ENCODE data around the gene ATG16L1. TPM values are rescaled to one million over a fixed set of nuclear protein-coding genes. Genes with fewer than 3 reads are reported as not detected.

ATG16L1 gene
- polyA plus RNA-seq, 1 donor (not counting 4 experiments of a cell fraction or from before 2014, with no cell fraction given), result 38.5 TPM

DNA sequence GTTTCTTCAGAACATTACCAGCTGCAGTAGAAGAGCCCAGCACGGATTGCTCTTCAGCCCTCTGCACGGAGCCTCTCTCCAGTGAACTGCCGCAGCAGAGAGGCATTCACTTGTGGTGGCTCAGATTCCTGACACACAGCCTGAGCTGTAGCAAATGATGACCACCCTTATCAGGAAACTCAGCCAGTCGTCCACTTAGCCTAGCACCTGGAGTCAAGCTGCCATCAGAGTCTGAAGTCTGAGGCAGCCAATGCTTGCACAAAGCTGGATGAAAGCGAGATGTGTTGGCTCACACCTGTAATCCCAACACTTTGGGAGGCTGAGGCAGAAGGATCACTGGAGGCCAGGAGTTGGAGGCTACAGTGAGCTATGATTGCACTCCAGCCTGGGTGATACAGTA is 44.4 kb downstream of the ATG16L1 start:
- DNase-seq (ENCODE audit: low read depth, low spot score) (no peak), FAIRE-seq (no peak)
- no peak overlapping the region for H3K4me3 ChIP-seq (ENCODE audit: control insufficient read depth in 2 of 3, extremely low read depth in 1 of 3, insufficient read depth in 2 of 3, low read depth in 1 of 3, low read length in 3 of 3)
- TF ChIP-seq, protein P1, sequence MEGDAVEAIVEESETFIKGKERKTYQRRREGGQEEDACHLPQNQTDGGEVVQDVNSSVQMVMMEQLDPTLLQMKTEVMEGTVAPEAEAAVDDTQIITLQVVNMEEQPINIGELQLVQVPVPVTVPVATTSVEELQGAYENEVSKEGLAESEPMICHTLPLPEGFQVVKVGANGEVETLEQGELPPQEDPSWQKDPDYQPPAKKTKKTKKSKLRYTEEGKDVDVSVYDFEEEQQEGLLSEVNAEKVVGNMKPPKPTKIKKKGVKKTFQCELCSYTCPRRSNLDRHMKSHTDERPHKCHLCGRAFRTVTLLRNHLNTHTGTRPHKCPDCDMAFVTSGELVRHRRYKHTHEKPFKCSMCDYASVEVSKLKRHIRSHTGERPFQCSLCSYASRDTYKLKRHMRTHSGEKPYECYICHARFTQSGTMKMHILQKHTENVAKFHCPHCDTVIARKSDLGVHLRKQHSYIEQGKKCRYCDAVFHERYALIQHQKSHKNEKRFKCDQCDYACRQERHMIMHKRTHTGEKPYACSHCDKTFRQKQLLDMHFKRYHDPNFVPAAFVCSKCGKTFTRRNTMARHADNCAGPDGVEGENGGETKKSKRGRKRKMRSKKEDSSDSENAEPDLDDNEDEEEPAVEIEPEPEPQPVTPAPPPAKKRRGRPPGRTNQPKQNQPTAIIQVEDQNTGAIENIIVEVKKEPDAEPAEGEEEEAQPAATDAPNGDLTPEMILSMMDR (optimal IDR thresholded peaks at IDR 0.05 in 1 of 3, IDR thresholded peaks at IDR 0.05 in 1 of 3, conservative IDR thresholded peaks at IDR 0.05 in 1 of 3; ENCODE audit: extremely low read depth in 1 of 3, insufficient read depth in 2 of 3, low read length in 3 of 3), result no peak
- TF ChIP-seq EZH2 (IDR thresholded peaks at IDR 0.05; ENCODE audit: low read length), result no peak
- no peaks in the 10 kb centered on the region for H4K20me1 ChIP-seq (ENCODE audit: control insufficient read depth, extremely low read depth, insufficient read depth, low read length)
- H3K27ac ChIP-seq (ENCODE audit: control insufficient read depth, insufficient read depth, low read length), result no peak overlapping the region
- no peaks in the 10 kb centered on the region for H3K79me2 ChIP-seq (ENCODE audit: control insufficient read depth, insufficient read depth, low read length)
- no peaks in the 10 kb centered on the region for H3K9me1 ChIP-seq (ENCODE audit: control insufficient read depth, extremely low read depth, insufficient read depth, low read length)
- no peak overlapping the region for H3K9ac ChIP-seq (ENCODE audit: control insufficient read depth, extremely low read depth, insufficient read depth, low read length)
- dilution Hi-C loops (cut with MboI; ENCODE audit: extremely low pct_ligation_motif_present, low sequenced_read_pairs), result no loop called here
- H3K4me2 ChIP-seq (ENCODE audit: control insufficient read depth, extremely low read depth, insufficient read depth, low read depth, low read length), result no peak overlapping the region
- H3K4me1 ChIP-seq (ENCODE audit: control insufficient read depth, extremely low read depth, insufficient read depth, low read length), result no peaks in the 10 kb centered on the region
- H3K36me3 ChIP-seq (ENCODE audit: control insufficient read depth in 2 of 2, extremely low read depth in 1 of 2, insufficient read depth in 2 of 2, low read length in 2 of 2), result peaks cover 24 to 28% of the 10 kb centered on the region in 2 experiments
- H2AFZ ChIP-seq (ENCODE audit: control insufficient read depth, low read length), result no peak overlapping the region
- H3K9me3 ChIP-seq (ENCODE audit: control insufficient read depth, low read depth, low read length), result no peaks in the 10 kb centered on the region
- no peaks in the 10 kb centered on the region for H3K27me3 ChIP-seq (ENCODE audit: control insufficient read depth, extremely low read depth, insufficient read depth, low read length)

DNA sequence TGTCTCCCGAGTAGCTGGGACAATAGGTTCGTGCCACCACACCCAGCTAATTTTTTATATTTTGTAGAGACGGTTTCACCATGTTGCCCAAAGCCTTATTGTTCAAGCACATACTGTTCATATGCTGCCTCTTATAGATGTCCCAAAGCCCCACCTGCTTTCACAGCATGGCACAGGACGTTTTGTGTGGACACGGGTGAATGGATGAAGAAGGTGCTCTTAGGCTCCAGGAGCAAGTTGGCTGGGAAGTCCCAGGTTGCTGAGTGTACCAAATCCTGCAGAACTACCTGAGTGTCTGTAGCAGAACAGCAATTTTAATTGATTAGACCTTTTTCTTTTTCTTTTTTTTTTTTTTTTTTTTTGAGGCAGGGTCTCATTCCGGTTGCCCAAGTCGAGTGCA is 45.6 kb downstream of the ATG16L1 start:
- TF ChIP-seq EZH2 (IDR thresholded peaks at IDR 0.05; ENCODE audit: low read length), result no peak
- TF ChIP-seq, protein P1 (optimal IDR thresholded peaks at IDR 0.05 in 1 of 3, IDR thresholded peaks at IDR 0.05 in 1 of 3, conservative IDR thresholded peaks at IDR 0.05 in 1 of 3; ENCODE audit: extremely low read depth in 1 of 3, insufficient read depth in 2 of 3, low read length in 3 of 3), result no peak
- dilution Hi-C loops (cut with MboI; ENCODE audit: extremely low pct_ligation_motif_present, low sequenced_read_pairs), result no loop called here

More for the DNA sequence above, 45.6 kb downstream of the ATG16L1 start:
- no peaks in the 10 kb centered on the region for H3K9me3 ChIP-seq (ENCODE audit: control insufficient read depth, low read depth, low read length)
- H3K9ac ChIP-seq (ENCODE audit: control insufficient read depth, extremely low read depth, insufficient read depth, low read length), result no peak overlapping the region
- H4K20me1 ChIP-seq (ENCODE audit: control insufficient read depth, extremely low read depth, insufficient read depth, low read length), result no peaks in the 10 kb centered on the region
- H3K27ac ChIP-seq (ENCODE audit: control insufficient read depth, insufficient read depth, low read length), result no peak overlapping the region
- FAIRE-seq, result no peak
- no peaks in the 10 kb centered on the region for H3K27me3 ChIP-seq (ENCODE audit: control insufficient read depth, extremely low read depth, insufficient read depth, low read length)
- no peak for DNase-seq (ENCODE audit: low read depth, low spot score)
- H3K9me1 ChIP-seq (ENCODE audit: control insufficient read depth, extremely low read depth, insufficient read depth, low read length), result no peaks in the 10 kb centered on the region
- peaks cover 14 to 17% of the 10 kb centered on the region in 2 experiments for H3K36me3 ChIP-seq (ENCODE audit: control insufficient read depth in 2 of 2, extremely low read depth in 1 of 2, insufficient read depth in 2 of 2, low read length in 2 of 2)
- H3K4me2 ChIP-seq (ENCODE audit: control insufficient read depth, extremely low read depth, insufficient read depth, low read depth, low read length), result no peak overlapping the region
- H3K79me2 ChIP-seq (ENCODE audit: control insufficient read depth, insufficient read depth, low read length), result no peaks in the 10 kb centered on the region
- no peaks in the 10 kb centered on the region for H3K4me1 ChIP-seq (ENCODE audit: control insufficient read depth, extremely low read depth, insufficient read depth, low read length)
- H2AFZ ChIP-seq (ENCODE audit: control insufficient read depth, low read length), result no peak overlapping the region
- H3K4me3 ChIP-seq (ENCODE audit: control insufficient read depth in 2 of 3, extremely low read depth in 1 of 3, insufficient read depth in 2 of 3, low read depth in 1 of 3, low read length in 3 of 3), result no peak overlapping the region

Data from keratinocyte (primary cell).